ENCODE results near the gene KNCN.
A peak's percentile ranks its signal among the peaks of the same experiment; 100 is the strongest.

KNCN gene

DNA sequence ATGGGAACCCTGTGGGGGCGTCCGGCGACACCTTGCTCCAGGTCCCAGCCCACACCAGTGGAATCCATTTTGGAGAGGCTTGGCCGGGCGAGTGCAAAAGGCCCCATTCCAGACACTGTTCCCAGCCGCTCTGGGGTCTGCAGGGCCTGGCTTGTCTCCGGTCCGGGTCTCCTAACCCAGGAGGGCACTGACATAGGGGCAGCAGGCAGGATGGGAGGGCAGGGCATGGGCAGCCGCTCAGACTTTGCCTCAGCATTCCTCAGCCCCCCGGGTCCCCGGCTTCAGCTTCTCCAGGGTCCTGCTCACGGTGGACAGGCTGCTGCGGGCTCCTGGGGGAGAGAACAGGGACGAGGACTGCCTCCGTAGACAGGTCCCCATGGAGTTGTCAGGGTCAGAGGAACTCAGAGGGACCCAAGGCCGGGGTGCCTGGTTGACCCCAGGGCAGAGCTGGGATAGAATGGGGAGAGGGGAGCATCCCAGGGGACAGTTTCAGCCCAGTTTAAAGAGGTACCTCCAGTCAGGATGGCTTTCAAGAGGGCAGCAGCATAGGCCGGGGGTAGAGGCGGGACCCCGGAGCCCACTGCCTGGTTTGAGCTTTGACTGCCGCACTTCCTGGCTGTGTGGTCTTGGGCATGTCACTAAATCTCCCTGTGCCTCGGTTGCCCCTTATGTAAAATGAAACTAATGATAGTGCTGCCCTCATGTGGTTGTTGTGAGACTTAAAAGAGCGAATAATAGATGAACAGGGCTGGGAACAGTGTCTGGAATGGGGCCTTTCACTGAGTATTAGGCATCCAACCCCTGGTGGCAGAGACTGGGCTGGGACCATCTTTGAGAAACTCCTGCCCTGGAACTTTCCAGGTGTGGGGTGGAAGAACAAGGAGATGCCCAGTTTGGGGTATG lies 3.7 kb downstream of the KNCN start:
- no peak for TF ChIP-seq TAF1 (IDR thresholded peaks at IDR 0.05; ENCODE audit: low read depth, low read length)
- no peak for TF ChIP-seq PAX5 (IDR thresholded peaks at IDR 0.05; ENCODE audit: insufficient read depth, low read length, severe bottlenecking)
- no peak for TF ChIP-seq POLR2A (IDR thresholded peaks at IDR 0.05; ENCODE audit: low read depth, low read length)
- TF ChIP-seq POLR2AphosphoS5 (IDR thresholded peaks at IDR 0.05; ENCODE audit: low read depth, low read length), result no peak
- TF ChIP-seq SPI1 (IDR thresholded peaks at IDR 0.05; ENCODE audit: low read depth, low read length), result no peak
- TF ChIP-seq POU2F2 (IDR thresholded peaks at IDR 0.05; ENCODE audit: low read depth, low read length), result no peak
- FAIRE-seq (peak; percentile 67), DNase-seq (ENCODE audit: insufficient read length, low spot score) (peak; percentile 50)

GRCh38 chr1:46546210-46546609 lies 5.2 kb downstream of the KNCN start:
- TF ChIP-seq TAF1 (IDR thresholded peaks at IDR 0.05; ENCODE audit: low read depth, low read length) (no peak), POLR2AphosphoS5 (IDR thresholded peaks at IDR 0.05; ENCODE audit: low read depth, low read length) (no peak), POLR2A (IDR thresholded peaks at IDR 0.05; ENCODE audit: low read depth, low read length) (no peak), POU2F2 (IDR thresholded peaks at IDR 0.05; ENCODE audit: low read depth, low read length) (no peak), SPI1 (IDR thresholded peaks at IDR 0.05; ENCODE audit: low read depth, low read length) (no peak), PAX5 (IDR thresholded peaks at IDR 0.05; ENCODE audit: insufficient read depth, low read length, severe bottlenecking) (no peak)
- no peak for FAIRE-seq
- no peak for DNase-seq (ENCODE audit: insufficient read length, low spot score)

DNA sequence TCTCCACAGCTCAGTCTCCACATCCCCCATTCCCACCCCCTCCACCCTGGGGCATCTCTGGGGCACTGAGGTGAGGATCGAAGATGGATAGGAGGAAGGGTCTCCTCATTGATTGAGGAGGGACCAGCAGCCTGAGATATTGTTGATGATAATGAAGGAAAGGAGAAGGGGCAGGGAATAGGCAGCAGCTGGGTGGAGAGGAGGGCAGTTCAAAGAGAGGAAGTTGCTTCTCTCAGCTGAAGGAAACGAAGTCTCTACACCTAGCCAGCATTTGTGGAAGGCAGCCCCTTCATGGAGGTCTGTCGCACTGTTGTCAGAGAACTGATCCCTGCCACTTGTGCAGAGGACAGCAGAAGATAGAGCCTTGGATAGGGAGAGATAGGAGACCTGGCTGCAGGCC lies 5.7 kb downstream of the KNCN start:
- no peak for FAIRE-seq
- no peak for TF ChIP-seq TAF1 (IDR thresholded peaks at IDR 0.05; ENCODE audit: low read depth, low read length)
- no peak for TF ChIP-seq SPI1 (IDR thresholded peaks at IDR 0.05; ENCODE audit: low read depth, low read length)
- TF ChIP-seq POU2F2 (IDR thresholded peaks at IDR 0.05; ENCODE audit: low read depth, low read length), result no peak
- no peak for TF ChIP-seq PAX5 (IDR thresholded peaks at IDR 0.05; ENCODE audit: insufficient read depth, low read length, severe bottlenecking)
- TF ChIP-seq POLR2A (IDR thresholded peaks at IDR 0.05; ENCODE audit: low read depth, low read length), result no peak
- no peak for TF ChIP-seq POLR2AphosphoS5 (IDR thresholded peaks at IDR 0.05; ENCODE audit: low read depth, low read length)
- DNase-seq (ENCODE audit: insufficient read length, low spot score), result no peak

DNA sequence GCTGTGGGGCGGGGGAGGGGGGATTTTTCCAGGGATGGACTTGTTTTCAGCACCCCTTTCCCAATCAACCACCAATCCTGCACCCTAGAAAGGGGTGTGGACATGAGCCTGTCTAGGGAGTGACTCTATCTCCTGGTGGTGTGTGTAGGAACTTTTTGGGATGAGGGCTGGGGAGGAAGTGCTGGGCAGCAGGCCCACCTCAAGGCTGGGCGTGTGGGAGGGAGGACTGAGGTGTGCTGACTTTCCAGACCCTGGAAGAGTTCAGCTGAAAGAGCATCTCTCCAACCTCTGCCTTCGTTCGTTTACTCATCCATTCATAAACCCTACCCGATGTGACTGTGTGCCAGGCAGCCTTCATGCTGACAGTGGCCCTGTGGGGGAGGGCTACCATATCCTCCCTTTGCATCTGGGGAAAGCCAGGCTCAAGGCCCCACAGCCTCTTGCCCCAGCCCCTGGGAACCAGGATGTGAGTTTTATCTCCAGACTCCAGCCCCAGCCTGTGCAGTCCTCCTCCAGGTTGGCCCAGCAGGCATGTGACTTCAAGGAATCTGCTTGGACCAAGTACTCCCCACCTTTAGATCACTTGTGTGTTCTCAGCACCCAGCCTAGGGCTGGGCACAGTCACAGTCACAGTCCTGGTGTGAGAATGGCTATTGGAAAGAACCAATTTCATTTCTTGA lies 6.7 kb downstream of the KNCN start:
- DNase-seq (ENCODE audit: insufficient read length, low spot score) (no peak), FAIRE-seq (no peak)
- TF ChIP-seq TAF1 (IDR thresholded peaks at IDR 0.05; ENCODE audit: low read depth, low read length) (no peak), SPI1 (IDR thresholded peaks at IDR 0.05; ENCODE audit: low read depth, low read length) (no peak), POU2F2 (IDR thresholded peaks at IDR 0.05; ENCODE audit: low read depth, low read length) (no peak), PAX5 (IDR thresholded peaks at IDR 0.05; ENCODE audit: insufficient read depth, low read length, severe bottlenecking) (no peak), POLR2A (IDR thresholded peaks at IDR 0.05; ENCODE audit: low read depth, low read length) (no peak), POLR2AphosphoS5 (IDR thresholded peaks at IDR 0.05; ENCODE audit: low read depth, low read length) (no peak)

DNA sequence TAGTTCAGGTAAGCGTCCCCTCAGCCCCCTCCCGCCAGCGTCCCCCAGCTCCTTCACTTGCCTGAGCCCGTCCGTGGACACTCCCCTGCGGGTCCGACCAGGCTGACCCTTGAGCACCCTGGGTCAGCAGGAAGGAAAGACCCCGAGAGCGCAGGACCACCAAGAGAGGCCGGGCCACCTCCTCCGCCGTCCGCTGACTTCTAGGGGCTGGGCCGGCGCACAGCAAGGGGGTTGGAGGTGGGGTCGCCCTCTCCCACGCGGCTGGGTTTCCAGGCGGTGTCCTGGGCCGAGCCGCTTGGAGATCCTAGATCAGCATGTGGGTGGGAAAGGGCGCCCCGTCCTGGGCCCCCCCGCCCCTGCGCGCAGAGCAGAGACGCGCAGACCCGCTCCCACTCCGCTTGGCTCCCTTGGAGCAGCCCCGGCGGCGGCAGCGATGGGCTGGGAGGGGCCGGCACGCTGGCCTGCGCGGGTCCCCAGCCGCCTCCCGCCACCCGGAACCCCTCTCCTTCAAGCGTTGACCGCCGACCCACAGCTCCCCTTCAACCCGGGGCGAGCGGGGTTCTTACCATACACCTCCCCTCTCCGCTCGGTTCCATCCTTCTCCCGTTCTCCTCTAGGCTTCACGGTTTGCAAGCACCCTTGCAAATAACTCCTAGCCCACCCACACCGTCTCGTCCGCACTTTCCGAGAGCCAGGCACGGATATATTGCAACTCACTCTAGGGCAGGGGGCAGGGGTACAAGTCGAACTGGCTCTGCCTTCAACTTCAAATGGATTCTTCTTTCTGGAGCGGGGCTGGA lies 7.5 kb downstream of the KNCN start:
- TF ChIP-seq POU2F2 (IDR thresholded peaks at IDR 0.05; ENCODE audit: low read depth, low read length) (no peak), TAF1 (IDR thresholded peaks at IDR 0.05; ENCODE audit: low read depth, low read length) (no peak), POLR2AphosphoS5 (IDR thresholded peaks at IDR 0.05; ENCODE audit: low read depth, low read length) (no peak), PAX5 (IDR thresholded peaks at IDR 0.05; ENCODE audit: insufficient read depth, low read length, severe bottlenecking) (no peak)
- DNase-seq (ENCODE audit: insufficient read length, low spot score) (no peak), FAIRE-seq (no peak)

GRCh38 chr1:46543382-46543760 lies 8.1 kb downstream of the KNCN start:
- DNase-seq (ENCODE audit: insufficient read length, low spot score), result no peak
- FAIRE-seq, result no peak
- TF ChIP-seq POLR2A (IDR thresholded peaks at IDR 0.05; ENCODE audit: low read depth, low read length), result no peak
- TF ChIP-seq PAX5 (IDR thresholded peaks at IDR 0.05; ENCODE audit: insufficient read depth, low read length, severe bottlenecking), result no peak
- no peak for TF ChIP-seq POU2F2 (IDR thresholded peaks at IDR 0.05; ENCODE audit: low read depth, low read length)
- no peak for TF ChIP-seq TAF1 (IDR thresholded peaks at IDR 0.05; ENCODE audit: low read depth, low read length)
- no peak for TF ChIP-seq SPI1 (IDR thresholded peaks at IDR 0.05; ENCODE audit: low read depth, low read length)
- no peak for TF ChIP-seq POLR2AphosphoS5 (IDR thresholded peaks at IDR 0.05; ENCODE audit: low read depth, low read length)

GRCh38 chr1:46539972-46540371 lies 11.5 kb downstream of the KNCN start:
- no peak for DNase-seq (ENCODE audit: insufficient read length, low spot score)
- no peak for FAIRE-seq
- TF ChIP-seq SPI1 (IDR thresholded peaks at IDR 0.05; ENCODE audit: low read depth, low read length) (no peak), PAX5 (IDR thresholded peaks at IDR 0.05; ENCODE audit: insufficient read depth, low read length, severe bottlenecking) (no peak), POLR2AphosphoS5 (IDR thresholded peaks at IDR 0.05; ENCODE audit: low read depth, low read length) (no peak), POU2F2 (IDR thresholded peaks at IDR 0.05; ENCODE audit: low read depth, low read length) (no peak), TAF1 (IDR thresholded peaks at IDR 0.05; ENCODE audit: low read depth, low read length) (no peak)

GRCh38 chr1:46538147-46538546 lies 13.3 kb downstream of the KNCN start:
- TF ChIP-seq TAF1 (IDR thresholded peaks at IDR 0.05; ENCODE audit: low read depth, low read length) (no peak), SPI1 (IDR thresholded peaks at IDR 0.05; ENCODE audit: low read depth, low read length) (no peak), PAX5 (IDR thresholded peaks at IDR 0.05; ENCODE audit: insufficient read depth, low read length, severe bottlenecking) (no peak), POLR2AphosphoS5 (IDR thresholded peaks at IDR 0.05; ENCODE audit: low read depth, low read length) (no peak)
- DNase-seq (ENCODE audit: insufficient read length, low spot score) (no peak), FAIRE-seq (no peak)

DNA sequence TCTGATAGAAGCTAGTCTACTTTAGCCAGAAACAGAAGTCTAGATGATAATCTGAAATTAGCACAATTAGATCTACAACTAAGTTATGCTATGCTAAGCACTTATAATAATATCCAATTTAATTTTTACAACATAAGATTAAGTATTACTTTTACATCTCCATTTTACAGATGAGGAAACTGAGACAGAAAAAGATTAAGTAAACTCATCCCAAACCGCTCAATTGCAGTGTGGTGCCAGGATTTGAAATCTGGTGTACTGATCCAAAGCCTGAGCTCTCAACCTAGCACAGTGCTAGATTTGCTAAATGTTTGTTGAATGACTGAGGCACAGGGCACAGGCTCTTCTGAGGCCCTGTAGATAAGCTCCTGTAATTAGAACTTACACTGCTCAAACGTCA lies 13.8 kb downstream of the KNCN start:
- FAIRE-seq, result no peak
- TF ChIP-seq POU2F2 (IDR thresholded peaks at IDR 0.05; ENCODE audit: low read depth, low read length) (no peak), POLR2A (IDR thresholded peaks at IDR 0.05; ENCODE audit: low read depth, low read length) (no peak), POLR2AphosphoS5 (IDR thresholded peaks at IDR 0.05; ENCODE audit: low read depth, low read length) (no peak), TAF1 (IDR thresholded peaks at IDR 0.05; ENCODE audit: low read depth, low read length) (no peak), SPI1 (IDR thresholded peaks at IDR 0.05; ENCODE audit: low read depth, low read length) (no peak), PAX5 (IDR thresholded peaks at IDR 0.05; ENCODE audit: insufficient read depth, low read length, severe bottlenecking) (no peak)

More for the DNA sequence above, 13.8 kb downstream of the KNCN start:
- no peak for DNase-seq (ENCODE audit: insufficient read length, low spot score)
